T follicular helper cell (primary cell): ENCODE results near the gene AGAP2.
A peak's percentile ranks its signal among the peaks of the same experiment; 100 is the strongest.

Experiments used
- DNase-seq: peaks from one replicate; pipeline ENCODE4 v3.0.0-alpha.2; 2020; ENCODE audit warnings: low read depth

Gene AGAP2

GRCh38 chr12:57753756-57754337 lies 15.3 kb upstream of the AGAP2 start:
- no peak for DNase-seq

- no peak for DNase-seq
These were observed 14.1 kb upstream of the AGAP2 start for GRCh38 chr12:57752668-57753000.

- DNase-seq, result peak; percentile 99
These were observed 13.5 kb upstream of the AGAP2 start, which contains the start of gene CDK4 for GRCh38 chr12:57751788-57752667. Gene CDK4, minus strand, starts transcription at chr12:57752310. Its CDS starts 593 bp downstream, at chr12:57751717.

- DNase-seq, result no peak
These were observed 12.9 kb upstream of the AGAP2 start for GRCh38 chr12:57751432-57751787.

GRCh38 chr12:57750561-57751431 lies 12.3 kb upstream of the AGAP2 start:
- no peak for DNase-seq

GRCh38 chr12:57749061-57749460 lies 10.5 kb upstream of the AGAP2 start:
- DNase-seq, result no peak

- DNase-seq, result no peak
These were observed 7.5 kb upstream of the AGAP2 start for GRCh38 chr12:57746025-57746424.

- no peak for DNase-seq
These were observed 6.9 kb upstream of the AGAP2 start for GRCh38 chr12:57745485-57745881.

GRCh38 chr12:57744777-57745484 lies 6.4 kb upstream of the AGAP2 start, which contains the start of gene TSPAN31:
Gene TSPAN31, plus strand, starts transcription at chr12:57745039. Its CDS starts 116 bp downstream, at chr12:57745155.
- peak; percentile 92 for DNase-seq

- DNase-seq, result peak; percentile 68
These were observed 5.7 kb upstream of the AGAP2 start for GRCh38 chr12:57744194-57744776.

GRCh38 chr12:57743769-57744168 lies 5.2 kb upstream of the AGAP2 start:
- DNase-seq, result no peak

GRCh38 chr12:57741844-57742738 lies 3.5 kb upstream of the AGAP2 start:
- peak; percentile 71 for DNase-seq

- no peak for DNase-seq
These were observed 2.9 kb upstream of the AGAP2 start for GRCh38 chr12:57741413-57741789.

GRCh38 chr12:57740656-57741412 lies 2.3 kb upstream of the AGAP2 start:
- peak; percentile 76 for DNase-seq

- DNase-seq, result no peak
These were observed 1.5 kb upstream of the AGAP2 start for GRCh38 chr12:57739914-57740538.

- no peak for DNase-seq
These were observed 845 bp upstream of the AGAP2 start for GRCh38 chr12:57739387-57739786.

GRCh38 chr12:57737467-57738460 lies 778 bp downstream of the AGAP2 start:
- DNase-seq, result no peak
